Stimulated activated CD8-positive, alpha-beta memory T cell treated with anti-CD3 and anti-CD28 coated beads, Interleukin-4, amount 100 ng/mL, for 24 hours (primary cell): ENCODE results near the gene BTBD1.
"Not testable (repeated sequence)": the region's sequence is repeated elsewhere in the genome, so short reads cannot be mapped to it uniquely, and the experiment has no call there.

Source experiments
- DNase-seq: peaks from one replicate; pipeline ENCODE4 v3.0.0-alpha.2; 2020; ENCODE audit warnings: low read depth

Gene BTBD1

GRCh38 chr15:83057002-83057401 lies 10.1 kb downstream of the BTBD1 start:
- no peak for DNase-seq

GRCh38 chr15:83053151-83053550 lies 13.9 kb downstream of the BTBD1 start:
- DNase-seq: no peak

- DNase-seq: no peak
Observed at GRCh38 chr15:83046558-83047127, 20.4 kb downstream of the BTBD1 start.

- DNase-seq: no peak
Observed at GRCh38 chr15:83044156-83044555, 22.9 kb downstream of the BTBD1 start.

GRCh38 chr15:83039206-83039605 lies 27.8 kb downstream of the BTBD1 start:
- no peak for DNase-seq

- DNase-seq: no peak
Observed at GRCh38 chr15:83036253-83036652, 30.8 kb downstream of the BTBD1 start.

- not testable (repeated sequence) for DNase-seq
Observed at GRCh38 chr15:83031234-83031633, 35.8 kb downstream of the BTBD1 start.

- DNase-seq: no peak
Observed at GRCh38 chr15:83030021-83030420, 37.0 kb downstream of the BTBD1 start.

- no peak for DNase-seq
Observed at GRCh38 chr15:83018436-83018835, 48.6 kb downstream of the BTBD1 start.

- no peak for DNase-seq
Observed at GRCh38 chr15:83016906-83017305, 50.1 kb downstream of the BTBD1 start.

- no peak for DNase-seq
Observed at GRCh38 chr15:83015361-83015760, 51.7 kb downstream of the BTBD1 start.

GRCh38 chr15:83014205-83014653 lies 52.8 kb downstream of the BTBD1 start:
- DNase-seq: no peak

- DNase-seq: no peak
Observed at GRCh38 chr15:83012636-83013035, 54.4 kb downstream of the BTBD1 start.

GRCh38 chr15:83012076-83012426 lies 55.0 kb downstream of the BTBD1 start:
- no peak for DNase-seq

GRCh38 chr15:83011271-83012075 lies 55.6 kb downstream of the BTBD1 start, which contains the start of gene C15orf40:
TSS of gene C15orf40 (minus strand) at chr15:83011639. CDS start at chr15:83011607, 32 bp downstream.
- peak; percentile 80 for DNase-seq

GRCh38 chr15:83010709-83011270 lies 56.3 kb downstream of the BTBD1 start:
- DNase-seq: peak; percentile 69

- not testable (repeated sequence) for DNase-seq
Observed at GRCh38 chr15:83000672-83001031, 66.4 kb downstream of the BTBD1 start.

- DNase-seq: no peak
Observed at GRCh38 chr15:82999905-83000671, 67.0 kb downstream of the BTBD1 start.

- no peak for DNase-seq
Observed at GRCh38 chr15:82999426-82999825, 67.6 kb downstream of the BTBD1 start.

GRCh38 chr15:82995938-82996337 lies 71.1 kb downstream of the BTBD1 start:
- DNase-seq: no peak

GRCh38 chr15:82995076-82995475 lies 72.0 kb downstream of the BTBD1 start:
- no peak for DNase-seq

GRCh38 chr15:82993144-82993543 lies 73.9 kb downstream of the BTBD1 start:
- DNase-seq: no peak
